ENCODE data around the gene TAX1BP1.
A peak's percentile ranks its signal among the peaks of the same experiment; 100 is the strongest.

DNA sequence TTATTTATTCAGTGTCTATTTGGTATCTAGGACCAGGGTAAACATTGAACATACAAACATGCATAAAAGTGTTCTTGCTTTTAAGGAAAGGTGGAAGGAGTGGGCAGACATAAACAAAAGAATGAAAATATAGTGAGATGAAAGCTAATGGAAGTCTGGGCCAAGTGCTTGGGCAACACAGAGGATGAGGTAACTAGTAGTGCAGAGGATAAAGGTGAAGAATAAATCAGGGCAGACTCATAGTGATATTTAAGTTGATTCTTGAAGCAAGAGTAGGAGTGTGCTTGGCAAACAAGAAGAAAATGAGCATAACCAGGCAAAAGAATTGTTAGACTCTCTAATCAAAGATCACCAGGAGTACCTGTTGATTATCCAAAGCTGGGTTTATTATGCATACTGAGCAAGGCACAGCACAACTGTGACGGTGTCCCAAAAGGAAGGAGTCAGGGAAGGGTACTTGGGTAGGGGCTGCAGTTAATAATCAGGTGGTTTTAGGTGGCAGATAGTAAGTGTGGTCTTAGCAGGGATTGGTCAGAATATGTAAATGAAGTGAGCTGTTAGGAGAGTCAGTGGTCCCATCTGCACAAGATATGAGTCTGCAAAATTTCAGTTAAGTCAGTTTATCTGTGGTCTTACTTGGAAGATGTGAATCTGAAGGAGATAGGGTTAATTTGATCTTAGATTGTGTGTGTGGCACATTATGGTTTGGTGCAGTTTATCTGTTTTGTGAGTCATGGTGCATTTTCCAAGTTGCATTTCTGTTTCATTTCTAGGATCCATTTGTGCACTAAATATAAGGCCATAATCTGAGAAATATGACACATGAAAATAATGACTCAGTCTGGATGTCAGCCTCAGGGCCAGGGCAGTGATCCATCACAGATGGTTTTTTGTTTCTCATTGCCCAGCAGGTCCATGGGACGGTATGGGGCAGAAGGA, 30.6 kb upstream of the TAX1BP1 start:
- TF ChIP-seq GATA2 (IDR thresholded peaks at IDR 0.05; ENCODE audit: low read depth, low read length) (peak; percentile 24; the same call in 1 of the 2 replicates), GATA3 (IDR thresholded peaks at IDR 0.05; ENCODE audit: low read depth, low read length) (peak; percentile 51; the same call in 1 of the 2 replicates)

All from SH-SY5Y (cell line).